CD14-positive monocyte (primary cell): Measurements from ENCODE around the gene TBC1D20. TPM values are rescaled to one million over a fixed set of nuclear protein-coding genes. Genes with fewer than 3 reads are reported as not detected.

ENCODE experiments used
- DNase-seq, 3 donors: peaks; one replicate each; pipeline ENCODE4 v3.0.0-alpha.2; 2011 to 2022
- H2AFZ ChIP-seq: 2 replicates; pipeline ENCODE4 v1.6.0; 2012; ENCODE audit warnings: mild to moderate bottlenecking, low read depth, low read length, inconsistent platforms; ENCODE audit not compliant: insufficient read depth, poor library complexity, severe bottlenecking
- H3K27ac ChIP-seq, 2 donors: 1 replicate in 1 of 2; 2 replicates in 1 of 2; pipeline ENCODE4 v1.5.1; 2012 to 2013; ENCODE audit warnings: low read length in 2 of 2, control low read depth in 1 of 2, inconsistent platforms in 1 of 2, low read depth in 1 of 2, mild to moderate bottlenecking in 1 of 2
- H3K27me3 ChIP-seq, 2 donors: one replicate each; pipeline versions ENCODE4 v1.6.0 to v1.6.1; 2011 to 2013; ENCODE audit warnings: low read length in 2 of 2; ENCODE audit not compliant: control insufficient read depth in 2 of 2, insufficient read depth in 2 of 2
- H3K36me3 ChIP-seq, 2 donors: replicated peaks in 1 of 2; 1 replicate in 1 of 2; 2 replicates in 1 of 2; pipeline versions ENCODE4 v1.5.1 to v1.6.1; 2012 to 2013; ENCODE audit warnings: low read length in 2 of 2, control low read depth in 1 of 2, inconsistent platforms in 1 of 2, mild to moderate bottlenecking in 1 of 2; ENCODE audit not compliant: insufficient read depth in 2 of 2, control insufficient read depth in 1 of 2
- H3K4me1 ChIP-seq, 2 donors: 1 replicate in 1 of 2; 2 replicates in 1 of 2; pipeline versions ENCODE4 v1.5.1 to v1.6.1; 2012 to 2013; ENCODE audit warnings: low read length in 2 of 2, control low read depth in 1 of 2, inconsistent platforms in 1 of 2, mild to moderate bottlenecking in 1 of 2, moderate library complexity in 1 of 2; ENCODE audit not compliant: insufficient read depth in 2 of 2, control insufficient read depth in 1 of 2
- H3K4me2 ChIP-seq: replicated peaks from 2 replicates; pipeline ENCODE3; 2012; ENCODE audit warnings: low read length, moderate library complexity, mild to moderate bottlenecking; ENCODE audit not compliant: poor library complexity, severe bottlenecking; ENCODE audit errors: extremely low read depth
- H3K4me3 ChIP-seq, 3 experiments: fragments of 200-600 bp in 1 of 3; sonication (generic) in 1 of 3; replicated peaks in 1 of 3; 1 replicate in 2 of 3; 2 replicates in 1 of 3; pipeline ENCODE4 v1.5.1; 2011 to 2013; ENCODE audit warnings: low read length in 3 of 3, mild to moderate bottlenecking in 3 of 3, control low read depth in 2 of 3, low read depth in 2 of 3, inconsistent platforms in 1 of 3, moderate library complexity in 1 of 3
- H3K79me2 ChIP-seq: 2 replicates; pipeline ENCODE4 v1.6.0; 2012; ENCODE audit warnings: mild to moderate bottlenecking, control low read depth, inconsistent platforms, low read length, moderate library complexity; ENCODE audit not compliant: insufficient read depth
- H3K9ac ChIP-seq: 2 replicates; pipeline ENCODE4 v1.6.0; 2017; ENCODE audit warnings: low read length, mild to moderate bottlenecking; ENCODE audit not compliant: insufficient read depth, poor library complexity, severe bottlenecking
- H3K9me3 ChIP-seq, 2 donors: replicated peaks in 1 of 2; 1 replicate in 1 of 2; 2 replicates in 1 of 2; pipeline versions ENCODE4 v1.5.1 to v1.6.1; 2012 to 2013; ENCODE audit warnings: low read length in 2 of 2, control low read depth in 1 of 2; ENCODE audit not compliant: control insufficient read depth in 1 of 2, insufficient read depth in 1 of 2
- H4K20me1 ChIP-seq: 2 replicates; pipeline ENCODE4 v1.6.0; 2012; ENCODE audit warnings: mild to moderate bottlenecking, low read length, control low read depth, moderate library complexity; ENCODE audit not compliant: insufficient read depth
- H3K27ac Mint-ChIP-seq, 7 donors: one replicate each; pipeline ENCODE4 v1.8.0; 2020; ENCODE audit warnings: mild to moderate bottlenecking in 7 of 7, mixed read lengths in 7 of 7, moderate library complexity in 6 of 7, inconsistent platforms in 2 of 7
- H3K27me3 Mint-ChIP-seq, 3 donors: one replicate each; pipeline ENCODE4 v1.8.0; 2021 to 2022; ENCODE audit warnings: low read depth in 3 of 3, mild to moderate bottlenecking in 3 of 3, mixed read lengths in 3 of 3, moderate library complexity in 3 of 3, inconsistent platforms in 1 of 3
- H3K36me3 Mint-ChIP-seq, 2 donors: one replicate each; pipeline ENCODE4 v1.8.0; 2020; ENCODE audit warnings: mixed read lengths in 2 of 2, inconsistent platforms in 1 of 2, mild to moderate bottlenecking in 1 of 2
- H3K4me1 Mint-ChIP-seq: one replicate; pipeline ENCODE4 v1.8.0; 2020; ENCODE audit warnings: mild to moderate bottlenecking, mixed read lengths
- H3K4me3 Mint-ChIP-seq, 2 donors: one replicate each; pipeline ENCODE4 v1.8.0; 2020; ENCODE audit warnings: mild to moderate bottlenecking in 2 of 2, mixed read lengths in 2 of 2, moderate library complexity in 1 of 2
- H3K9me3 Mint-ChIP-seq, 7 donors: one replicate each; pipeline ENCODE4 v1.8.0; 2020 to 2022; ENCODE audit warnings: mixed read lengths in 7 of 7, mild to moderate bottlenecking in 6 of 7, moderate library complexity in 6 of 7, inconsistent platforms in 2 of 7
- CTCF ChIP-seq: fragments of 200-600 bp; IDR thresholded peaks from one replicate; pipeline ENCODE4 v1.8.0; 2022; ENCODE audit warnings: antibody characterized with exemption, mild to moderate bottlenecking
- WGBS: methylation state at CpG from one replicate; pipeline ENCODE4 v1.1.5; 2013; ENCODE audit warnings: missing lambda C conversion rate; ENCODE audit not compliant: insufficient coverage; 5-methylcytosine and 5-hydroxymethylcytosine counted together
- intact Hi-C, 2 donors: fragments of 100-400 bp; cut with micrococcal nuclease; formaldehyde crosslinking; loops; one replicate each; pipeline versions ENCODE4 v1.15.0 to v1.15.1; 2023
- polyA plus RNA-seq, 3 donors: library from polyadenylated mRNA; depleted of rRNA in 1 of 3; unstranded in 2 of 3; stranded (reverse) in 1 of 3; fragments of 300-500 nt in 2 of 3; fragments of >200 nt in 1 of 3; fragmentation: Illumina TruSeq in 2 of 3; gene quantifications; 1 replicate in 2 of 3; 2 replicates in 1 of 3; pipeline ENCODE4 v1.2.3, GENCODE V29; 2012 to 2021

Gene TBC1D20
- polyA plus RNA-seq, 3 donors, result 10.5 to 24.7 (median 11.3) TPM

- DNase-seq, result no peak
- Histone ChIP-seq H2AFZ (no peak overlapping the region), H3K79me2 (no peaks in the 10 kb centered on the region), H3K36me3 (peaks cover 49 to 80% of the 10 kb centered on the region in 2 donors), H3K4me3 (no peak overlapping the region), H4K20me1 (peaks cover 11% of the 10 kb centered on the region), H3K27me3 (no peaks in the 10 kb centered on the region), H3K4me1 (no peaks in the 10 kb centered on the region), H3K4me2 (no peak overlapping the region), H3K27ac (no peak overlapping the region), H3K9me3 (no peaks in the 10 kb centered on the region), H3K9ac (no peak overlapping the region)
- Mint-ChIP-seq H3K36me3 (peaks cover 65 to 87% of the 10 kb centered on the region in 2 donors), H3K9me3 (no peaks in the 10 kb centered on the region), H3K4me3 (no peak overlapping the region), H3K27ac (peak overlapping the region in 3 of 7 donors; percentile 6 to 33 (median 26)), H3K27me3 (peaks cover 0 to 2% (median 2%) of the 10 kb centered on the region in 3 donors), H3K4me1 (peaks cover 7% of the 10 kb centered on the region)
- intact Hi-C loops, result loop anchor here in 1 of 2 donors (10.0 kb wide), 1 partner anchor 54 kb away; no protein-coding TSS in a partner anchor
- WGBS, result 97% methylated on average over 20 of the region's 21 CpGs
- TF ChIP-seq CTCF, result no peak
Observed at GRCh38 chr20:430091-430999, 32.0 kb downstream of the TBC1D20 start.

GRCh38 chr20:428658-429200, 33.6 kb downstream of the TBC1D20 start:
- Histone ChIP-seq H3K9me3 (no peaks in the 10 kb centered on the region), H3K36me3 (peaks cover 50 to 85% of the 10 kb centered on the region in 2 donors)

More at GRCh38 chr20:428658-429200, 33.6 kb downstream of the TBC1D20 start:
- Mint-ChIP-seq H3K36me3 (peaks cover 69 to 84% of the 10 kb centered on the region in 2 donors), H3K27me3 (peaks cover 0 to 2% (median 0%) of the 10 kb centered on the region in 3 donors), H3K27ac (peak overlapping the region in 1 of 7 donors; percentile 44), H3K4me1 (peaks cover 6% of the 10 kb centered on the region), H3K4me3 (no peak overlapping the region), H3K9me3 (no peaks in the 10 kb centered on the region)
- Histone ChIP-seq H3K79me2 (no peaks in the 10 kb centered on the region), H3K4me2 (no peak overlapping the region), H3K27me3 (no peaks in the 10 kb centered on the region), H3K9ac (no peak overlapping the region), H2AFZ (no peak overlapping the region), H3K27ac (no peak overlapping the region), H3K4me3 (no peak overlapping the region), H4K20me1 (peaks cover 10% of the 10 kb centered on the region), H3K4me1 (no peaks in the 10 kb centered on the region)
- no peak for TF ChIP-seq CTCF
- intact Hi-C loops, result no loop called here
- 93% methylated on average over 8 of the region's 14 CpGs for WGBS
- no peak for DNase-seq
